Ishikawa (cell line): ENCODE results near the gene PAM.
A peak's percentile ranks its signal among the peaks of the same experiment; 100 is the strongest.

Experiments used
- CEBPB ChIP-seq: IDR thresholded peaks from 2 replicates; pipeline ENCODE4 v1.6.1; 2012
- CREB1 ChIP-seq: IDR thresholded peaks from 2 replicates; pipeline ENCODE4 v1.6.1; 2012; ENCODE audit warnings: low read depth
- EGR1 ChIP-seq: IDR thresholded peaks from 2 replicates; pipeline ENCODE4 v1.6.1; 2012
- EP300 ChIP-seq: IDR thresholded peaks from 2 replicates; pipeline ENCODE4 v1.6.1; 2012; ENCODE audit warnings: borderline replicate concordance
- FOXM1 ChIP-seq: IDR thresholded peaks from 2 replicates; pipeline ENCODE4 v1.6.1; 2012; ENCODE audit warnings: low read depth, borderline replicate concordance
- MAX ChIP-seq: IDR thresholded peaks from 2 replicates; pipeline ENCODE4 v1.6.1; 2012
- NFIC ChIP-seq: IDR thresholded peaks from 2 replicates; pipeline ENCODE4 v1.6.1; 2012
- RAD21 ChIP-seq: IDR thresholded peaks from 2 replicates; pipeline ENCODE4 v1.6.1; 2012; ENCODE audit warnings: low read depth
- REST ChIP-seq: IDR thresholded peaks from 2 replicates; pipeline ENCODE4 v1.6.1; 2012; ENCODE audit warnings: low read depth, mild to moderate bottlenecking
- TAF1 ChIP-seq: IDR thresholded peaks from 2 replicates; pipeline ENCODE4 v1.6.1; 2012; ENCODE audit warnings: low read depth, mild to moderate bottlenecking
- TCF12 ChIP-seq: IDR thresholded peaks from 2 replicates; pipeline ENCODE4 v1.6.1; 2012; ENCODE audit warnings: low read depth
- TEAD4 ChIP-seq: IDR thresholded peaks from 2 replicates; pipeline ENCODE4 v1.6.1; 2012
- USF1 ChIP-seq: IDR thresholded peaks from 2 replicates; pipeline ENCODE4 v1.6.1; 2012
- YY1 ChIP-seq: IDR thresholded peaks from 2 replicates; pipeline ENCODE4 v1.6.1; 2012; ENCODE audit warnings: low read depth
- ZBTB7A ChIP-seq: IDR thresholded peaks from 2 replicates; pipeline ENCODE4 v1.6.1; 2012; ENCODE audit warnings: low read depth

The PAM gene

GRCh38 chr5:102958481-102959011 is 203.4 kb downstream of the PAM start:
- no peak for TF ChIP-seq MAX

GRCh38 chr5:102959055-102959454 is 203.9 kb downstream of the PAM start:
- 0 out of 2 replicates have a peak, but pooled peaks have one; percentile 18 for TF ChIP-seq TEAD4
- TF ChIP-seq EP300, result no peak

GRCh38 chr5:102961671-102962070 is 206.6 kb downstream of the PAM start:
- TF ChIP-seq NFIC (peak; percentile 19; the same call in 1 of the 2 replicates), FOXM1 (no peak)

GRCh38 chr5:102965653-102966052 is 210.5 kb downstream of the PAM start:
- no peak for TF ChIP-seq REST
- no peak for TF ChIP-seq TEAD4
- no peak for TF ChIP-seq TAF1
- TF ChIP-seq CREB1, result no peak
- no peak for TF ChIP-seq ZBTB7A
- no peak for TF ChIP-seq CEBPB
- no peak for TF ChIP-seq USF1
- TF ChIP-seq YY1, result no peak
- TF ChIP-seq MAX, result no peak
- TF ChIP-seq FOXM1, result no peak
- TF ChIP-seq RAD21, result no peak
- no peak for TF ChIP-seq TCF12
- no peak for TF ChIP-seq EP300

GRCh38 chr5:102969641-102970040 is 214.5 kb downstream of the PAM start:
- TF ChIP-seq EP300, result no peak
- no peak for TF ChIP-seq TCF12
- no peak for TF ChIP-seq EGR1
- TF ChIP-seq ZBTB7A, result no peak
- TF ChIP-seq YY1, result no peak
- TF ChIP-seq NFIC, result no peak
- TF ChIP-seq RAD21, result no peak

- no peak for TF ChIP-seq YY1
- no peak for TF ChIP-seq ZBTB7A
- peak; percentile 73 for TF ChIP-seq RAD21
- no peak for TF ChIP-seq CEBPB
- no peak for TF ChIP-seq TCF12
These were observed 216.7 kb downstream of the PAM start for GRCh38 chr5:102971676-102972293.

GRCh38 chr5:102974177-102974576 is 219.1 kb downstream of the PAM start:
- no peak for TF ChIP-seq USF1
- no peak for TF ChIP-seq MAX
- no peak for TF ChIP-seq YY1
- TF ChIP-seq NFIC, result no peak

- TF ChIP-seq NFIC (no peak), CREB1 (no peak), EP300 (no peak), EGR1 (no peak), TCF12 (no peak), ZBTB7A (no peak), RAD21 (no peak), YY1 (no peak), CEBPB (no peak), TEAD4 (no peak), REST (no peak), USF1 (no peak), FOXM1 (no peak), TAF1 (no peak), MAX (no peak)
These were observed 219.9 kb downstream of the PAM start for GRCh38 chr5:102975045-102975444.
